HG03469 (cell line): ENCODE results near the gene ATP11A.
A peak's percentile ranks its signal among the peaks of the same experiment; 100 is the strongest.

Source experiments
- ATAC-seq: cut with Tn5 transposase; IDR thresholded peaks from one replicate; pipeline ENCODE4 v1.9.1; 2021; ENCODE audit warnings: mild to moderate bottlenecking, moderate library complexity, moderate number of reproducible peaks; ENCODE audit not compliant: unreplicated experiment

ATP11A gene

DNA sequence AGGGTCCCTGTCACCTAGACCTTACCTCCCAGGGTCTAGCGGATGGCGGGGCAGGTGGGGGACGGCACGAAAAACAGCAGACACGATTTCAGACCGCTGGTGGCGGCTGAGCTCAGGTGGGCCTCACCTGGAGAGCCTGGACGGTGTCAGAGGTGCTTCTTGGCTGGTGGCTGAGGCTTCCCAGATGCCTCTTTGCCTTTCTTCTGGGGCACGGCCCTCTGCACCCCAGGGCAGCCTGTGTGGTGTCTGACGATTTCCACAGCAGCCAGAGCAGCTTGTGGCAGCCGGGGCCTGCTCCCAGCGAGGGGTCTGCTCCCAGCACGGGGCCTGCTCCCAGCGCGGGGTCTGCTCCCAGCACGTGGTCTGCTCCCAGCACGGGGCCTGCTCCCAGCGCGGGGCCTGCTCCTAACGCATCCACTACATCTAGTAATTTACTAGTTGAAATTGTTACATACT is 66.7 kb downstream of the ATP11A start:
- ATAC-seq = no peak

DNA sequence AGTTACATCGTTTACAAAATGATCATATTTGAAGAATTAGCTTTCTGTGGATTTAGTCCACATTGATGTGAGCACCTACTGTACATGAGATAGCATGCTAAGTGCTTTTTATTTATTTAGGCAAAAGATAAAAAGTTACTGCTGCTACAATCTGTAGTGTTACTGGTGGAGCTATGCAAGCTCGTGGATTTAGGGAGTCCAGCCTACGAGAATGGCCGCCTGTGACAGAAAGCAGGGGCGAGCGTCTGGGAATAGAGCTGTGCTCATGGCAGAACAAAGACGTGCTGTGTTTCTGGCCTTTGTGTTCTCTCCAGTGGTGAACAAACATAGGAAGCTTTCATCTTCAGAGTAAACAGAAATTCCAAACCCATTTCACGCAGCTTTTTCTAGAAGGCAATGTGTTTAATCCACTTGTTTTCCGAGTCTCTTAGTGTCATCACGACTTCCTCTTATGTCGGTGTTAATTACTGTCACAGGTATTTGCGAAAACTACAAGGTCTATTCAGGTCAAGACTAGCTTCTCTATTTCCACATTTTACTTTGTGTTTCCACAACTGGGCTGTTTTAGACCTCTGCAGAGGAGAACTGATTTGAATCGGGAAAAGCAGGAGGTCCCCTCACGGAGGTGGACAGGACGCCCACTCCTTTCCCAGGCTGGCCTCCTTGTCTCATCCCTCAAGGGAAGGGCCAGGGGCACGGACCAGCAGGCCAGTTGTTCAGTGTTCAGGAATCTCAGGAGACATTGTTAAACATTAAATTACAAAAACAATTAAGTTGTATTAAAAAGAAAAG is 67.3 kb downstream of the ATP11A start:
- ATAC-seq = no peak

DNA sequence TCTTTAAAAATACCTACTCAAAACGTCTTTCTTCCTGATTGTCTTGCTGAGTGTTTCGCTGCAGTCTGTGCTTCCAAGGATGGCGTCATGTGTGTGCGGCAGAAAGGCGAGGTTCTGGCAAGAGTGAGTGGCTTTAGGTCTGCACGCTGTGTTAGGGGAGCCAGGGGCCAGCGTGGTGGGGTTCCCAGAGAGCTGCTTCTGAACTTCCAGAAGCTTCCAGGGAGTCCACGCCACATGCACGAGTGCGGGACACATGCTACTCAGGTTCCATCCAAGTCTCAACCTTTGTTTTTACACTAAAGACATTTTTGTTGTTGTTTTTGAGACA is 67.9 kb downstream of the ATP11A start:
- no peak for ATAC-seq

DNA sequence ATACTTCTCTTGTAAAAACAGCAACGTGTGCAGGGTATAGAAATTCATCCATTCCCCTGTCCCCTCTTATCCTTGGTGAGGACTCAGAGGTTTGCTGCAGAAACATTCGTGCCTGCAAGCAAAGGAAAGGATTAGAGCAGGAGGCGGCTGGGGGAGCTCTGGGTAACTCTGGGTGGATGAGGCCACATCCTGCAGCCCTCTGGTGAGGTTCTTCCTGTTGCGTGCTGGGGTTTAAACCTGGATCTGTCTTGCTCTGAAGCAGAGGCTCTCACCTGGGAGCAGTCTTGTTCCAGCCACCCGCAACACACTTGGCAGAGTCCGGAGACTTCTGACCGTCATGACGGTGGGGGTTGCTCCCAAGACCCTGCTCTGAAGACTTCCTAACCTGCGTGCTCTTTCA is 69.2 kb downstream of the ATP11A start:
- no peak for ATAC-seq

DNA sequence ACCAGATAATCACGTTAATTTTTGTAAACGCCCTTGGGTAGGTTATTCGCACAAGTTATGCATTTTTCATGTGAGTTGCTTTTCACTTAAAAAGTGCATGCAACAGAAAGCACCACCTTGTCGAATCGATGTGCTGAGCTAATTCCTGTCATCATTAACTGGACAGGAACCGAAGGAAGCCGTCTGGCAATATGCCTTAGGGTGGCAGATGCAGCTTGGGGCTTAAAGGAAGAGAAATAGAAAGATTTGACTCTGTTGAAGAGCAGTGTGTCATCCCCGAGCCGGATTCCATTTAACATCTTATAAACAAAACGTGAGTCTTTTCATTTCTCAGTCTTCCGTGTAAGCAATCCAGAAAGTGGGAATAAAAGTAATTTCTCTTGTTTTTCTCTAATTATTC is 70.0 kb downstream of the ATP11A start:
- ATAC-seq = no peak

DNA sequence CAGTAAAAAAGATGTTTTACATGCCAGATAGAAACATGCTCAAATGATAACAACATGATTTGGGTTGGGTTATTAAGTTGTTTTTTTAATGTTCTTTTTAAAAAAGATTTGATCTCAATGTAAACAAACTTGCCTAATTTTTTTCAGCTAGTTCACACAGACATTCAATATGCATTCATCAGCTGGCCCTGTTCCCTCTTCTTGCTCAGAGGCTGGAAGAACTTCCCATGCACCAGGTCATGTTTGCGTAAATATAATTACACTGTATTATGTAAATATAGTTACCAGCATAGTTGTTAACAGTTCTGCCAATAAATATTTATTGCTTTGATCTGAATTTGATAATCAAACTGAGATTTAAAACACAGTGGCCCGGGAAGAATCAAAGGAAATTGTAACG is 70.6 kb downstream of the ATP11A start:
- ATAC-seq = no peak

DNA sequence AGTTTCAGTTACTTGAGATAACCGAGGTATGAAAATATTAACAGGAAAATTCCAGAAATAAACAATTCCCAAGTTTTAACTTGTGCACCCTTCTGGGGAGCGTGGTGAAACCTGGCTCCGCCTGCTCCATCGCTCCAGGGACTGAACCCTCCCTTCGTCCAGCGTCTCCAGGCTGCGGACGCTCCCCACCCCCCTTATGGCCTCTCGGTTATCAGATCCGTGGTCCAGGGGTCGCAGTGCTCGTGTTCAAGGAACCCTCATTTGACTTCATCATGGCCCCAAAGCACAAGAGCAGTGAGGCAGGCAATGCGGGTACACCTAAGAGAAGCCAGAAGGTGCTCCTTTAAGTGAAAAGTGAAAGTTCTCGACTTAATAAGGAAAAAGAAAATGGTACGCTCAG is 71.1 kb downstream of the ATP11A start:
- ATAC-seq = no peak

DNA sequence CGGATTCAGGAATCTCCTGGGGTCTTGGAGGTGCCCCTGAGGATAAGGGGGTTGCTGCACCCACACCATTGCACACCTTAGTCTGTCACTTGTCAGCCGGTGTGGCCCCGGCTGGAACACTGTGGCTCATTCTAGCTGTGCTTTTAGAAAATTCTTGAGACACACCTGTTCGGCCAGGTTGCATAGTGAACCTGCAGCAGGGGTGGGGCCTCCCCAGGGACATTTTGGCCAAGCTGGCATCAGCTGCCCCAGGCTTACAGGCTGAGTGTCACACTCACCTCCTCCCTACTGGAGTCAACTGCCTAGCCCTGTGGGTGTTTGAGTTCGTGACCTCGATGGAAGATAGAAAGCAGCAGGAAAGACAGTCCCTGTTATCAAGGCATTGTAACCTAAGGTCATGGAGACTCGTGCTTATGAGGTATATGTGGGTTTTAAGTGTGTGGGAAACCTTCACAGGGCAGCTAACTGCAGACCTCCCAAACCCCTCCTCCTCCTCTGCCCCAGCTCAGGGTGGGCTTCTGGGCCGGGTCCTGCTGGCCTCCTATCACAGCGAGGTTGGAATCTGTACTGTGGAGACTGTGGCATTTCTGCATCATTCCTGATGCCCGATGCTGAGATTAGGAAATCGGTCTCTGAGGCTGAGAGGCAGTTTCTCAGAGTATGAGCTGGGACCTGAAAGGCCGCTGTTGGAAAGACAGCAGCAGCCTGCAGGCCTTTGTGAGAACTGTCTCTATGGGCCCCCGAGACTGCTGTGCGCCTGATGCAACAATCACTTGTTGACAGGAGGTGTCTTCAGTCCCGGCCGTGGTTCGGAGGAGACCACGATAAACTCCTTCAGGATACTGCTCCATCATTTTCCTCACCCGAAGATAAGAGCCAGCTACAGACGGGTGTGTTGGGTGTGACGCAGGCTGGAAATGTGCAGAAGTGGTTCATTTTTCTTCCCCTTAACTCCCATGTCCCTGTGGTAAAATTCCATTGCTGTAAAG is 72.2 kb downstream of the ATP11A start:
- ATAC-seq = no peak

DNA sequence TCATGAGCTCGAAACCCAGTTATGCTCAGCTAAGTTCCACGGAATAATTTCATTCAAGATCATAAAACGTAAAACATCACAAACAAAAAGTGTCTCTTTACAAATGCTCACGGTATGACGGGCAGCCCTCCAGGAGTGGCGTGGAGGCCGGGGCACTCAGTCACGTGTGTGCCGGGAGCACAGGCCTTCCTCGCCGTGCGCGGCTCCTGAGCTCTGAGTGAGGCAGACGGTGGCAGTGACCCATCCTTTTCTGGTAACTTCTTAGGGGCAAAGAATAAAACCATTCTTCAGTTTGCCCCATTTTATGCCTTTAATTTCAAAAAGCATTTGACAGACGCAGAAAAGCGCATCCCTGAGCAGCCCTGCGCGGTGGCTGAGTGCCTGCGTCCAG is 72.8 kb downstream of the ATP11A start:
- no peak for ATAC-seq

DNA sequence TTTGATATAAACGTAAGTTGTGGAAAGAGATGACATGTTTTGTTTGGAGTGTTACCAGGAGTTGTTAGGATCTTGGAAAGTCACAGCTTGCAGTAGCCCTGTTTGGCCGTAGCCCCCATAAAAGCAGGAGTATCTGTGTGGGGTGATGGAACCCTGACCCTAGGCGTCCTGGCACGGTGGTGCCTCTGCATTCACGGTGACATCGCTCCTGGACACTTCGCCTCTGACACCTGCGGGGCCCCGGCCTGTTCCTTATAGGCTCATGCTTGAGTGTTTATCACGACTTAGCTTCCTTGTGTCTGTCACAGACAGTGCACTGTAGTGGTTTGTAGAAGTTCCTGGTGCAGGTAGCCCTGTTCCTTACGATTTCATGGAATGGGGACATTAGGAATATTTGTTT is 74.2 kb downstream of the ATP11A start:
- no peak for ATAC-seq

DNA sequence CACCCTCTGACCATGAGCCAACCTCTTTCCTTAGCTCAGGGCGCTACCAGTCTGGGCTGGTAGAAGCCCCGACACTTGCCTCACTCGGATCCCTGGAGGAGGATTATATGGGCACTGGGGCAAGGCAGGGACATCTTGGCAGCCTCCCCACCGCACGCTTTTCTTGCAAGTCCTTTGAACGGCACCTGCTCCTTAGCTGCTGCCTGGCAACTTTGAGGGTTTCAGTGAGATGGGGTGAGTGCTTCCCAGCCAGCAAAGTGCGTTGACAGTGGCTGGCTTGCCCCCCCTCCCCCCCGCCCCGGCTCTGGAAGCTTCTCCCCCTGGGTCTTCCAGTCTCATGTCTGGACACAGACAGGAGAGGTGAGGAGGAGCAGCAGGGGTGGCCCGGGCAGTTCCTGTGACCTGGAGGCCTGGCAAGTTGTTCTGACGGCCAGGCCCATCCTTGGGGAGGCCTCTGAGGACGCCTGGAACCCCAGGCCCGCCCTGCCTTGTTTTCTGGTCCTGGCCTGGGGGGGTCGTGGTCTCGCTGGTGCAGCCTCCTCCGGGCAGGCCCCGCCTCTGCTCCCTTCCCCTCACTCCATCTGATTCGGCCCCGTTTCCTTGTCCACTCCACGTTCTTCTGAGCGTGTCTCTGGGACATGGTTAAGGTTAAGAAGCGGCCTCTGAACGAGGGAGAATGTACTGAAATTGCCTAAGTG is 75.2 kb downstream of the ATP11A start:
- ATAC-seq = no peak

DNA sequence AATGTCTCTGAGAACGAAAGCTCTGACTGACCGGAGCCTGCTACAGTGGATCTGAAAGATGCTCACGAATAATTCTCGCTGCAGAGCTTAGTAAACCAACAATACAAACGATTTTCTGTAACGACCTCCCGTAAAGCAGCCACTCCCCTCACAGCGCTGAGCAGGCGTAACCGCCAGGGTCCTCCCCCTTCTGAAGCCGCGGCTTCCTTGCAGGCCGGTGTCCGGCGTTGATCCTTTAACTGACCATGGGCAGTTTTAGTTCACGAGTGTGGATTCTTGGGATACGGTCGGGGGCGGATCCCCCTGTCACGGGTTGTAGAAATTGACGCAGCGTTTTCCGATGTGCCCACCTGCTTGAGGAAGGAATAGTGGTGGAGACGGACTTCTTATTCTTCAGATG is 75.9 kb downstream of the ATP11A start:
- ATAC-seq = no peak

DNA sequence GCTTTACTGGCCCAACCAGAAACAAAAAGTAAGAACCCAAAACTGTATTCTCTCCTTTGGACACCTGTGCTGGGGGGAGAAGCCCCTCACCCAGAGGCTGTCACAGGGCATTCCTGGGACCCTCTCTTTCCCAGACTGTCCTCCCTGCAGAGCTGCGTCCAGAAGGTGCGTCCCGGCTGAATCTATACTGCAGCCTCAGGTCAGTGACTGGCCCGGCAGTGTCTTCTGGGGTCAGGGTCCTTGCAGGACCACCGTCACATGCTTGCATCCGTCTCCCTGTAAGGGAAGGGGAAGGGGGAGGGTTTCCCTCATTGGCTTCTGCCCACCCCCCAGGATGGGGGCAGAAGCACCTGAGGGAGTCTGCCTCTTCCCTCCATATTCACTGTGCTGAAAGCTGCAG is 76.5 kb downstream of the ATP11A start:
- ATAC-seq = no peak

DNA sequence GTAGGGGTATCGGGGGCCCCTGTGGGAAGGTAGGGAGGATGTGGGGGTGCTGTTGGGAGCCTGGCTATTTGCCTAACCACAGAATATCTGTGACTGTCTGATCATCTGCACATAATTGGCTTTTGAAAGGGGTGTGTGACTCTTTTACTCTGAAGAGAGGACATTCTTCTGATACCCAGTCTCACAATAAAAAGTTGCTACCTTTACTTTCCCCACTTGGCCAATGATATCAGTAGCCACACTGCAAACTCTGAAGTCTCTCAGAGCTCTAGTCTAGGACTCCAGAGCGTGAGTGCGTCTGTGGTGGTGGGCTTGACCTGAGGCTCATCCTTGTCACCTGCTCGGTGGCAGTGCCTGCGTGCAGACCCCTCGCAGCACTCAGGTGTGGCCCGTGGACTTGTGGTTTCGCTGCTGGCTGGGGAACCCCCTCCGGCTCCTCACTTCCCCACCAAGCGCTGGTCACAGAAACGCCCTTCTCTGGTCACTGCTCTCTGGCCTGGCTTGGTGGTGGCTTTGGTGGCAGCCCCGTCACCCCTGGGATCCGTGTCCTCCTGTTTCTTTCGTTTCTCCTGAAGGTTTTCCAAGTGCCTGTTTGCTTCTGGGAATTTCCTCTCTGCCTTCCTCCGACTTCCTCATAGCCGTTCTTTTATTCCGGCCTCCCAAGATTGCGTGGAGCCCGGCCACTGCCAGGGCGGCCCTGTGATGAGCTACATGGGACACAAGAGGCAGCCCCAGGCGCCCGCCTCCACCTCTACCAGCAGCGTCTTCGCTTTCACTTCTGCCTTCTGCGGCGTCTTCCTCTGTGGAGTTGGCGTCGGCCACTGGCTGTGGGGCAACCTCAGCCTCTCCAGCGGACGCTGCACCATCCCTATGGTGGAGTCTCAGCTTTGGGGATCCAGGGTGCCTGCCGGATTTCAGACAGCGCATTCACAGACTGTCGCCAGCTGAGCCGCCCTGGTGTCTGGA is 78.0 kb downstream of the ATP11A start:
- ATAC-seq = peak; percentile 64

DNA sequence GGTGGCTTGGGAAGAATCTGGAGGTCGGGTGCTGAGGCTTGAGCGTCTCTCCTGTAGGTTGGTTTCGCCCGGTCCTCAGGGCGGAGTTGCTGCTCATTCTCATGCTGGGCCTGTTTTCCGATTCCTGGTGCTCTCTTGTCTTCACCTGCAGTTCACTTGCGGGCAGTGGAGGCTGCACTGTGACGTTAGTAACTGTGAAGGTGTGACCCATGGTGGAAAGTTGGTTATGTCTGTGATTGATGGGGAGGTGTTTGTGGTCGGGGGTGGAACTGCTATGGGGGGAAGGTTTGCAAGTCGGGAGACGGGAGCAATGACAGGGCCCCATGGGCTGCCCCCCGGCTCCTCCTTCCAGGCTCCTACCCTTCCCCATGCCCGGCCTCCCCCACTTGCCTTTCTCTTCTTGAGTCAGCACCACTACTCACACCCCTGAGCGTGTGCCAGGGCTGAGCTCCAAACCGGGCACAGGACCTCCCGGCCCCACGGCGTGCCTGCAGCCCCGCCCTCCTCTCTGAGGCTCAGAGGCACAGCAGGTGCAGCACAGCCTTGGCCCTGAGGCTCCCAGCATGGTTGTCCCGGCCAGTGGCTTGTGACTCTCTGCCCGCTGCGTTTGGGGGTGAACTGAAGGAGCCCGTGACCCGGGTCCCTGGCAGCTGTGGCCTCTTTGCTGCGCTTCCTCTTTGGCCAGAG is 79.1 kb downstream of the ATP11A start:
- ATAC-seq = no peak

DNA sequence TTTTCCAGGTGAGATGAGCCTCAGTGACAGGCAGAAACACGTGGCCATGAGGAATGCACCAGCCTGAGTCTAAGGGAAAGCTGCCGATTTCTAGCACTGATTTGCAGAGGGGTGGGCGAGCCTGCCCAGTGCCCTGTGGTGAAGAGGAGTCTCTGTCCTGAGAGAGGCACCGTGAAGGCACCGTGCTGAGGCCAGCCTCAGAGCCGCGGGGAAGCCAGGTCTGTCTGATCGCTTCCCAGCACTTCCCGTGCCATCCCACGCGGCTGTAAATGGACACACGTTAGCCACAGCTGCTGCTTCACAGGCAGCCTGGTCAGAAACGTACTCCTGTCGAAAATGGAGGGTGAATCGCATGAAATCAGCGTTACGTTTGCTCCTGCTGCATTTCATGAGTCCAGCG is 79.8 kb downstream of the ATP11A start:
- ATAC-seq = no peak

DNA sequence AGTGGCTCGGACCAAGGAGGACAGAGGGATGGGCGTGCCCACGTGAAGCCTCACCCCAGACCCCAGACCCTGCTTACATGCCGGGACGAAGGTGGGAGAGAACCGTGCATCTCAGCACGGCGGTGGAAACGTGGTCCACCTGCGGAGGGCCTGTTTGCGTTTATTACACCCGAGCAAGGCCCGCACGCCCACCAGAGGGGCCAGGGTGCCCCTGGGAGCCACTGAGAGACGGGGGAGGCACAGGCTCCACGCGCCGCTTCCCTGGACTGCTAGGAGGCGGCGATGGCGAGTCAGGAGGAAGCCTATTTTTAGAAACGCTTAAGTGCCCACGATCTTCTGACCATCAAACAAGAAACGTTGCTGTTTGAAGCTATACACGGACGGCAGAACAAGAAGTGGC is 80.7 kb downstream of the ATP11A start:
- ATAC-seq = no peak

DNA sequence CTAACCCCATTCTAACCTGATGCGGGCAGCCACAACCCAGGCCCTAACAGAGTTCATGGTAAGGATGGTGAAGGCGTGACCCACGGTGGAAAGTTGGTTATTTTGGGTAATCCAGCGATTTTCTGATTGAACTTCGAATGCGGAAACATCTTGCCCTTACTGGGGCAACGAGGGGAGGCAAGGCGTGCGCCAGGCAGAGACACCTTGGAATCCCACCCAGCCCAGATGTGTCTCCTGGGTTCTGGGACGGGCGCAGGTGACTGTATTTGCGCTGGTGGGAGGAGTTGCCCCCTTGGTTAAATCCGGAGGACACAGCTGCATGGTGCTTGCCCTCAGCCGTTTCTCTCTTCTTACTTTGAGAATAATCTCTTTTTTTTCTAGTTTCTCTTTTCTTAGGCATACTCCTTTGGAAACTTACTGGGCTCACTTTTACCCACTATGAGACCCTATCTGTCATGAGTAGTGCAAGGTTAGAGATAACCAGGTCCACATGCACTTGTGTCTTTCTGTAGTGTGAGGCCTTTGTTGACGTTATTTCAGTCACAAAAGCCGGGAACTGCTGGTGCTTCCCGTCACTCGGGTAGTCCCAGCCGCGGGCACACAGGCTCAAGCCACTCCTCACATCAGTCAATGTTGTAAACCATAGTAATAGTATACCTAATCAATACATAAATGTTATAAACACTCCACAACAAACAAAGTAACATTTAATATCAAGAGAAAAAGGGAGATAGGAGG is 81.5 kb downstream of the ATP11A start:
- ATAC-seq = no peak
